ENCODE data around the gene NAA80. TPM values are rescaled to one million over a fixed set of nuclear protein-coding genes. Genes with fewer than 3 reads are reported as not detected.
A peak's percentile ranks its signal among the peaks of the same experiment; 100 is the strongest.

The NAA80 gene
- total and polyA plus RNA-seq, 2 of the 8 experiments (the other 6 are each of a cell fraction or from before 2014, with no cell fraction given): 11.3 to 16.7 TPM

GRCh38 chr3:50322115-50322385, 22.8 kb upstream of the NAA80 start:
- POLR2A ChIA-PET (ENCODE audit: partially characterized antibody): interaction anchor here (1.4 to 12.6 kb wide), 9 partner anchors 8 to 86 kb away, joined by 3 to 149 read pairs (median 16); partner anchors contain the start of genes GNAI2, HYAL1, HYAL3 and IFRD2
- Histone ChIP-seq H4K5ac (ENCODE audit: insufficient read length, low read depth, low read length) (peak overlapping the region; percentile 64), H4K8ac (ENCODE audit: extremely low read depth, insufficient read depth, low read length) (peak overlapping the region; percentile 36; the same call in 1 of the 2 replicates), H3K4ac (replicated peaks; ENCODE audit: insufficient read length, low read depth, low read length) (peak overlapping the region; percentile 33), H3K9ac (replicated peaks in 1 of 4; ENCODE audit: extremely low read depth in 1 of 4, low read depth in 3 of 4, low read length in 3 of 4) (peak overlapping the region in 3 of 4 experiments; percentile 61 to 78 (median 66); a peak in 6 of 7 replicates), H4K20me1 (replicated peaks in 1 of 2; ENCODE audit: control insufficient read depth in 1 of 2, insufficient read depth in 2 of 2, low read length in 2 of 2) (peaks cover 13 to 28% of the 10 kb centered on the region in 2 experiments), H3K4me3 (ENCODE audit: extremely low read depth in 1 of 4, insufficient read depth in 2 of 4, low read depth in 3 of 4, low read length in 4 of 4) (peak overlapping the region; percentile 89 to 96 (median 94)), H3K79me1 (ENCODE audit: low read depth, low read length) (peaks cover 20% of the 10 kb centered on the region), H2BK15ac (ENCODE audit: low read length) (peak overlapping the region; percentile 88; the same call in 1 of the 2 replicates), H3K36me3 (ENCODE audit: control insufficient read depth in 2 of 4, insufficient read depth in 4 of 4, low read length in 3 of 4) (peaks cover 23 to 35% (median 30%) of the 10 kb centered on the region in 4 experiments), H3K23me2 (ENCODE audit: low read depth, low read length) (peaks cover 17% of the 10 kb centered on the region), H4K91ac (replicated peaks; ENCODE audit: insufficient read length, low read length) (peak overlapping the region; percentile 91), H3K79me2 (ENCODE audit: control insufficient read depth in 1 of 2, insufficient read depth in 2 of 2, low read length in 2 of 2) (peaks cover 0 to 29% of the 10 kb centered on the region in 2 experiments; a peak in 3 of 4 replicates), H2BK20ac (ENCODE audit: low read length) (no peak overlapping the region), H2BK12ac (ENCODE audit: low read depth, low read length) (no peak overlapping the region; the same call in 1 of the 2 replicates), H3K27me3 (replicated peaks in 1 of 4; ENCODE audit: control insufficient read depth in 3 of 4, extremely low read depth in 1 of 4, insufficient read depth in 3 of 4, low read length in 3 of 4) (no peaks in the 10 kb centered on the region), H3K56ac (replicated peaks; ENCODE audit: insufficient read length, low read depth, low read length) (peak overlapping the region; percentile 84), H3K14ac (ENCODE audit: insufficient read length) (no peak overlapping the region), H3K23ac (ENCODE audit: insufficient read length) (no peak overlapping the region), H3K18ac (ENCODE audit: extremely low read depth, low read length) (peak overlapping the region; percentile 97), H3K4me2 (ENCODE audit: insufficient read depth in 1 of 2, low read depth in 2 of 2, low read length in 2 of 2) (peak overlapping the region; percentile 97), H2AFZ (ENCODE audit: low read length) (peak overlapping the region; percentile 29; the same call in 1 of the 2 replicates), H2AK5ac (ENCODE audit: low read depth, low read length) (no peak overlapping the region), H3K9me3 (ENCODE audit: insufficient read depth in 2 of 2, low read depth in 1 of 2, low read length in 1 of 2) (no peaks in the 10 kb centered on the region), H2BK120ac (replicated peaks; ENCODE audit: low read depth, low read length) (no peak overlapping the region), H2BK5ac (ENCODE audit: low read depth, low read length) (peak overlapping the region; percentile 99), H3K4me1 (replicated peaks in 1 of 4; ENCODE audit: control insufficient read depth in 3 of 4, insufficient read depth in 4 of 4, low read length in 3 of 4) (peaks cover 0 to 37% (median 20%) of the 10 kb centered on the region in 4 experiments; a peak in 6 of 7 replicates), H3K27ac (ENCODE audit: low read depth, low read length) (peak overlapping the region; percentile 38; the same call in 1 of the 2 replicates)
- CTCF ChIA-PET (ENCODE audit: partially characterized antibody): interaction anchor here (1.0 to 7.5 kb wide), 14 partner anchors 10 to 130 kb away, joined by 3 to 75 read pairs (median 7); partner anchors contain the start of genes CYB561D2, GNAT1, HYAL1 and IFRD2
- 1% methylated on average over 14 of the region's 14 CpGs; no CpG with 5 or more reads in 1 of the 2 experiments for WGBS, 2 experiments (ENCODE audit: extremely low coverage in 1 of 2, insufficient coverage in 1 of 2, insufficient read length in 1 of 2, insufficient replicate concordance in 2 of 2, low coverage in 1 of 2, low lambda C conversion rate in 2 of 2, missing lambda C conversion rate in 1 of 2)
- FAIRE-seq (no peak), DNase-seq (ENCODE audit: low read depth in 1 of 2, low spot score in 2 of 2) (no peak)
- no peak for TF ChIP-seq BCL11A (IDR thresholded peaks at IDR 0.05; ENCODE audit: low read depth in 2 of 2, low read length in 2 of 2)
- no peak for TF ChIP-seq TCF12 (IDR thresholded peaks at IDR 0.05; ENCODE audit: low read depth, low read length)
- no peak for TF ChIP-seq RFX5 (IDR thresholded peaks at IDR 0.05; ENCODE audit: borderline replicate concordance, low read depth, low read length)
- peak; percentile 17; the same call in 1 of the 2 replicates for TF ChIP-seq POLR2AphosphoS5 (IDR thresholded peaks at IDR 0.05; ENCODE audit: low read depth, low read length)
- TF ChIP-seq SRF (IDR thresholded peaks at IDR 0.05; ENCODE audit: low read depth, low read length): no peak
- TF ChIP-seq KDM4A (IDR thresholded peaks at IDR 0.05; ENCODE audit: low read depth, low read length, severe bottlenecking): peak; percentile 73
- TF ChIP-seq SAP30 (IDR thresholded peaks at IDR 0.05; ENCODE audit: insufficient read depth, insufficient replicate concordance, low read length): peak; percentile 20
- no peak for TF ChIP-seq RAD21 (IDR thresholded peaks at IDR 0.05 in 1 of 2, conservative IDR thresholded peaks at IDR 0.05 in 1 of 2; ENCODE audit: low read depth in 2 of 2, low read length in 2 of 2)
- TF ChIP-seq MAX (IDR thresholded peaks at IDR 0.05): no peak
- no peak for TF ChIP-seq EGR1 (IDR thresholded peaks at IDR 0.05; ENCODE audit: borderline replicate concordance, low read depth, low read length)
- no peak for TF ChIP-seq HDAC2 (IDR thresholded peaks at IDR 0.05; ENCODE audit: borderline replicate concordance in 1 of 2, low read depth in 2 of 2, low read length in 2 of 2)
- TF ChIP-seq NRF1 (IDR thresholded peaks at IDR 0.05; ENCODE audit: low read depth, low read length): no peak
- no peak for TF ChIP-seq TBP (IDR thresholded peaks at IDR 0.05; ENCODE audit: low read depth, low read length)

Measured in H1 (cell line).